Gastrocnemius medialis (tissue), 4 donors: ENCODE results near the gene CALML5. TPM values are rescaled to one million over a fixed set of nuclear protein-coding genes. Genes with fewer than 3 reads are reported as not detected.
"Not testable (repeated sequence)": the region's sequence is repeated elsewhere in the genome, so short reads cannot be mapped to it uniquely, and the experiment has no call there.

Source experiments
- ATAC-seq, 2 donors: fragments of 150-250 bp; one replicate each; pipeline ENCODE4 v1.9.1; 2016
- DNase-seq, 2 donors: peaks; one replicate each; pipeline ENCODE4 v3.0.0-alpha.2; 2019
- H3K27ac ChIP-seq, 4 donors: fragments of 200-600 bp; sonication (generic); 1 replicate in 1 of 4; 2 replicates in 3 of 4; pipeline ENCODE4 v1.5.1; 2016 to 2018; ENCODE audit warnings: mild to moderate bottlenecking in 2 of 4, moderate library complexity in 1 of 4
- H3K27me3 ChIP-seq, 3 donors: fragments of 200-600 bp; sonication (generic) in 2 of 3; 1 replicate in 1 of 3; 2 replicates in 2 of 3; pipeline versions ENCODE4 v1.5.1 to v1.6.0; 2016 to 2019; ENCODE audit warnings: mild to moderate bottlenecking in 1 of 3, moderate library complexity in 1 of 3
- H3K36me3 ChIP-seq, 2 donors: fragments of 200-600 bp; sonication (generic) in 1 of 2; one replicate each; pipeline ENCODE4 v1.5.1; 2017 to 2018
- H3K4me1 ChIP-seq, 2 donors: fragments of 200-600 bp; sonication (generic) in 1 of 2; one replicate each; pipeline ENCODE4 v1.5.1; 2016 to 2017; ENCODE audit warnings: mild to moderate bottlenecking in 2 of 2
- H3K4me3 ChIP-seq, 4 donors: fragments of 200-600 bp; sonication (generic) in 3 of 4; 1 replicate in 1 of 4; 2 replicates in 3 of 4; pipeline ENCODE4 v1.5.1; 2016 to 2019; ENCODE audit warnings: mild to moderate bottlenecking in 2 of 4
- H3K9me3 ChIP-seq, 3 donors: fragments of 200-600 bp; sonication (generic) in 2 of 3; 1 replicate in 1 of 3; 2 replicates in 2 of 3; pipeline ENCODE4 v1.5.1; 2016 to 2019
- POLR2A ChIP-seq, 2 donors: fragments of 450-650 bp; IDR thresholded peaks; one replicate each; pipeline ENCODE4 v1.6.1; 2017; ENCODE audit warnings: antibody characterized with exemption in 2 of 2, mild to moderate bottlenecking in 2 of 2, moderate library complexity in 2 of 2
- in situ Hi-C, 4 donors: fragments of 200-750 bp; cut with MboI; loops; one replicate each; pipeline versions ENCODE4 v1.15.0 to v1.8.0; 2017; ENCODE audit warnings: low sequenced_read_pairs in 4 of 4
- intact Hi-C: fragments of 100-400 bp; cut with DNase I; formaldehyde crosslinking; loops from one replicate; pipeline ENCODE4 v1.15.1; 2023; ENCODE audit warnings: low total_unique reads
- total RNA-seq, 4 donors: library from RNA; depleted of rRNA; stranded (reverse); fragments of >200 nt; gene quantifications; one replicate each; pipeline versions ENCODE4 v1.1.0 to v1.2.3, GENCODE V29; 2016
- TF ChIP-seq, protein P1 (sequence below), 5 experiments: fragments of 450-650 bp in 3 of 5; fragments of 200-600 bp in 2 of 5; sonication (generic) in 2 of 5; IDR thresholded peaks in 4 of 5; conservative IDR thresholded peaks in 1 of 5; 1 replicate in 4 of 5; 2 replicates in 1 of 5; pipeline ENCODE4 v1.5.1; 2016 to 2019; ENCODE audit warnings: antibody characterized with exemption in 5 of 5, mild to moderate bottlenecking in 3 of 5, moderate library complexity in 3 of 5

Gene CALML5
- total RNA-seq, 4 donors from 2014 or later = not detected

DNA sequence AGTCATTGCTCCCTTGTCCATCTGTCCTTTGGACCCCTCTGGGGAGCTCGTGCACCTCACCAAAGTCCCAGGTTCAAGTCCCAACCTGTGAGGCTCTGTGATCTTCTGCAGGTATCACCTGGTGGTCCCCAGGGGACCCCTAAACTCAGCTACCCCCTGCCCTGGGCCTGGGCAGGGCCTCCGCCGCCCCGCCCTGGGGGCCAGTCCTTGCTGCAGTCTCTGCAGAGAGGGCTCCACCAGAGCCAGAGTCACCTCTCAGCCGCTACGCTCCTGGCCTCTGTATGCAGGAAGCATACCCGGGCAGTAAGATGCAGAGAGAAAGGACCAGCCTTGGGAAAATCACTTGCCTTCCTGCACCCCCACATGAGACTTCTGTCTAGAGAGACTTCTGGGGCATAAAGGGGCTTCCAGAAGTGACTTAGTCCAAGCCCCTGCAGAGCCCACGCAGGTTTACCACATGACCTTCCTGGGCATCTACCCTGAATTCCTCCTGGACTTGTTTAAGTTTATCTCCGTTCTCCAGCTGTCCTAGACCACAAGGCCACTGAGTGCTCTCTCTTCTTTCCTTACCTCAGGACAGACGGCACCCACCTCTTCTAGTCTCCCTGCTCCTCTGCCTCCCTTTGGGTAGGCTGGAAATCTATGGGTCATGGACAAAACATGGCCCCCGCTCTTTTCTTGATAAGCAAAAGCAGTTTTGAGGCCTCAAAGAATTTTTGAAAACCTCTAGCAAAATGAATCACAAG is 21.2 kb downstream of the CALML5 start:
- in situ Hi-C loops (no loop called here), intact Hi-C loops (no loop called here)
- Histone ChIP-seq H3K4me1 (no peaks in the 10 kb centered on the region), H3K36me3 (no peaks in the 10 kb centered on the region), H3K27me3 (no peaks in the 10 kb centered on the region), H3K9me3 (no peaks in the 10 kb centered on the region), H3K27ac (no peak overlapping the region), H3K4me3 (no peak overlapping the region)
- DNase-seq (no peak), ATAC-seq (no peak)
- TF ChIP-seq POLR2A (IDR thresholded peaks at IDR 0.05) = no peak
- TF ChIP-seq, protein P1, sequence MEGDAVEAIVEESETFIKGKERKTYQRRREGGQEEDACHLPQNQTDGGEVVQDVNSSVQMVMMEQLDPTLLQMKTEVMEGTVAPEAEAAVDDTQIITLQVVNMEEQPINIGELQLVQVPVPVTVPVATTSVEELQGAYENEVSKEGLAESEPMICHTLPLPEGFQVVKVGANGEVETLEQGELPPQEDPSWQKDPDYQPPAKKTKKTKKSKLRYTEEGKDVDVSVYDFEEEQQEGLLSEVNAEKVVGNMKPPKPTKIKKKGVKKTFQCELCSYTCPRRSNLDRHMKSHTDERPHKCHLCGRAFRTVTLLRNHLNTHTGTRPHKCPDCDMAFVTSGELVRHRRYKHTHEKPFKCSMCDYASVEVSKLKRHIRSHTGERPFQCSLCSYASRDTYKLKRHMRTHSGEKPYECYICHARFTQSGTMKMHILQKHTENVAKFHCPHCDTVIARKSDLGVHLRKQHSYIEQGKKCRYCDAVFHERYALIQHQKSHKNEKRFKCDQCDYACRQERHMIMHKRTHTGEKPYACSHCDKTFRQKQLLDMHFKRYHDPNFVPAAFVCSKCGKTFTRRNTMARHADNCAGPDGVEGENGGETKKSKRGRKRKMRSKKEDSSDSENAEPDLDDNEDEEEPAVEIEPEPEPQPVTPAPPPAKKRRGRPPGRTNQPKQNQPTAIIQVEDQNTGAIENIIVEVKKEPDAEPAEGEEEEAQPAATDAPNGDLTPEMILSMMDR (IDR thresholded peaks at IDR 0.05 in 4 of 5, conservative IDR thresholded peaks at IDR 0.05 in 1 of 5) = no peak

DNA sequence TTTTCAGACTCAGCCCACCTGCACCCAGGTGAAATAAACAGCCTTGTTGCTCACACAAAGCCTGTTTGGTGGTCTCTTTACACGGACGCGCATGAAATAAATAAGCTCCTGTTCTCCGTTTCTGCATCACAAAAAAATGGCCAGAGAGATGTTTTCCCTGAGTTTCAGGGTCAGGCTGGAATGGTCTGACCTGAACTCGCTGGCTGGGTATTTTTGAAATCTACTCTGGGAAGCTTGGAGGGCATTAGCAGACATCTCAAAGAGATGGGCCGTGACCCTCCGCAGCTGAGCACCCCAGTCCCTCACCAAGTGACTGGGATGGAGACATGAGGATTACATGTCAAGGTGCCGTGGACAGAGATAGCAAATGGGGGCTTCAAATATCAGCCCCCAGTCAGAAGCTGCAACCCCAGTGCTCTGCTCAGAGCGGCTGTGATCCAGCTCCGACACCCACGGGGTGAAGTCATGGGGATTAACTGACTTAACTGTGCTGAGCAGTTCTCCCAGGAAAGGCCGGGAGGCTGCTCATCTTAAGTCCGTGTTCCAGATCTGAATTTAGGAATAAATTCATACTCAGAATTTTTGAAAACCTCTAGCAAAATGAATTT is 22.3 kb downstream of the CALML5 start:
- DNase-seq (no peak), ATAC-seq (no peak)
- Histone ChIP-seq H3K27me3 (no peaks in the 10 kb centered on the region), H3K27ac (no peak overlapping the region), H3K4me1 (no peaks in the 10 kb centered on the region), H3K9me3 (no peaks in the 10 kb centered on the region), H3K4me3 (no peak overlapping the region), H3K36me3 (no peaks in the 10 kb centered on the region)
- in situ Hi-C loops (no loop called here), intact Hi-C loops (no loop called here)
- TF ChIP-seq, protein P1 (IDR thresholded peaks at IDR 0.05 in 4 of 5, conservative IDR thresholded peaks at IDR 0.05 in 1 of 5) = no peak
- no peak for TF ChIP-seq POLR2A (IDR thresholded peaks at IDR 0.05)

DNA sequence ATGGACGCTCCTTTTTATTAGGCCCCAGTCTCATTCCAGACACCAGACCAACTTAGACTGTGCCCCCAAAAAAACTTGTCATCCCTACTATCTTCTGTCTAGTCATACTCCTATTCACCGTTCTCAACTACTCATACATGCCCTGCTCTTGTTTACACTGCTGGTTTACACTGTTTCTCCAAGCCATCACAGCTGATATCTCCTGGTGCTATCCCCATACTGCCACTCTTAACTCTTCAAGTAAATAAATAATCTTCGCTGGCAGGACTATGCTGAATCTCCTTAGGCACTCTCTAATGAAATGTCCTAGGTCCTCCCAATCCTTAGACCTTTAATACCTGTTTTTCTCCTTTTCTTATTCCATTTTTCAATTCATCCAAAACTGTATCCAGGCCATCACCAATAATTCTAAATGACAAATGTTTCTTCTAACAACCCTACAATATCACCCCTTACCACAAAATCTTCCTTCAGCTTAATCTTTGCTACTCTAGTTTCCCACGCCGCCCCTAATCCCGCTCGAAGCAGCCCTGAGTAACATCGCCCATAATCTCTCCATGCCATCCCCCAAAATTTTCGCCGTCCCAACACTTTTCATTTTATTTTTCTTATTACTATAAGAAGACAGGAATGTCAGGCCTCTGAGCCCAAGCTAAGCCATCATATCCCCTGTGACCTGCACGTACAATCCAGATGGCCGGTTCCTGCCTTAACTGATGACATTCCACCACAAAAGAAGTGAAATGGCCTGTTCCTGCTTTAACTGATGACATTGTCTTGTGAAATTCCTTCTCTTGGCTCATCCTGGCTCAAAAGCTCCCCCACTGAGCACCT is 23.2 kb downstream of the CALML5 start:
- DNase-seq, intact Hi-C loops, H3K4me1 ChIP-seq, ATAC-seq, H3K36me3 ChIP-seq, in situ Hi-C loops, H3K4me3 ChIP-seq, H3K27me3 ChIP-seq, H3K27ac ChIP-seq, H3K9me3 ChIP-seq: not testable (repeated sequence)

DNA sequence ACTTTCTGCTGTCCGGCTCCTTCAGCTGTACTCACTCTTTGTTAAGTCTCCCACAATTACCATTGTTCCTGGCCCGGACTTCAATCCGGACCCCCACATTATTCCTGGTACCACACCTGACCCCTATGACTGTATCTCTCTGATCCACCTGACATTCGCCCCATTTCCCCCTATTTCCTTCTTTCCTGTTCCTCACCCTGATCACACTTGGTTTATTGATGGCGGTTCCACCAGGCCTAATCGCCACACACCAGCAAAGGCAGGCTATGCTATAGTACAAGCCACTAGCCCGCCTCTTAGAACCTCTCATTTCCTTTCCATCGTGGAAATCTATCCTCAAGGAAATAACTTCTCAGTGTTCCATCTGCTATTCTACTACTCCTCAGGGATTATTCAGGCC is 24.3 kb downstream of the CALML5 start:
- intact Hi-C loops, H3K27ac ChIP-seq, ATAC-seq, in situ Hi-C loops, DNase-seq, H3K36me3 ChIP-seq, H3K27me3 ChIP-seq, H3K9me3 ChIP-seq, H3K4me3 ChIP-seq, H3K4me1 ChIP-seq: not testable (repeated sequence)

DNA sequence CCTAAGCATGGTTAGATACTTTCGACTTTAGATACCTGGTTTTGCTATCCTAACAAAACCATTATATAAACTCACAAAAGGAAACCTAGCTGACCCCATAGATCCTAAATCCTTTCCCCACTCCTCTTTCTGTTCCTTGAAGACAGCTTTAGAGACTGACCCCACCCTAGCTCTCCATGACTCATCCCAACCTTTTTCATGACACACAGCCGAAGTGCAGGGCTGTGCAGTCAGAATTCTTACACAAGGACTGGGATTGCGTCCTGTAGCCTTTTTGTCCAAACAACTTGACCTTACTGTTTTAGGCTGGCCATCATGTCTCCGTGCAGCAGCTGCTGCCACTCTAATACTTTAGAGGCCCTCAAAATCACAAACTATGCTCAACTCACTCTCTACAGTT is 24.7 kb downstream of the CALML5 start:
- H3K4me3 ChIP-seq, H3K36me3 ChIP-seq, in situ Hi-C loops, H3K4me1 ChIP-seq, ATAC-seq, H3K27ac ChIP-seq, DNase-seq, intact Hi-C loops, H3K9me3 ChIP-seq, H3K27me3 ChIP-seq: not testable (repeated sequence)
